Epithelial cell of proximal tubule (primary cell): ENCODE data around the gene ARHGEF25. TPM values are rescaled to one million over a fixed set of nuclear protein-coding genes. Genes with fewer than 3 reads are reported as not detected.

Experiments
- DNase-seq: peaks from one replicate; pipeline ENCODE4 v3.0.0-alpha.2; 2011; ENCODE audit warnings: low read depth
- H3K4me3 ChIP-seq: 2 replicates; pipeline ENCODE4 v1.5.1; 2011; ENCODE audit warnings: low read depth, mild to moderate bottlenecking, low read length
- CTCF ChIP-seq: conservative IDR thresholded peaks from 2 replicates; pipeline ENCODE4 v1.5.1; 2012; ENCODE audit warnings: low read depth, mild to moderate bottlenecking, low read length
- total RNA-seq: library from RNA; depleted of rRNA; stranded (reverse); fragments of >200 nt; gene quantifications from 2 replicates; pipeline ENCODE4 v1.2.3, GENCODE V29; 2015

The ARHGEF25 gene
- total RNA-seq, 1 donor from 2014 or later, result 6.2 TPM

DNA sequence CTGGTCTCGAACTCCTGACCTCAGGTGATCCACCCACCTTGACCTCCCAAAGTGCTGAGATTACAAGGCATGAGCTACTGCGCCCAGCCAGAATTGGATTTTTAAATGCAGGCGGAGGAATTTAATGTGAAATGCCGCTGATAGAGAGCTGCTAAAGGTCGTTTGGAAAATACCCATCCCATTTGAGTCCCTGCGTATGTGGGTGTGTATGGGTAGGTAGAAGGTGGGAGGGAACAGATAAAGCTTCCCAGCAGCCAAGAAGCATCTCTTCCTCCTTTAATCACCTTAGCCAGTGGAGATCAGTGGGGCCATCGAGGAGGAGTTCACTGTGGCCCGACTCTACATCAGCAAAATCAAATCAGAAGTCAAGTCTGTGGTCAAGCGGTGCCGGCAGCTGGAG is 36.4 kb upstream of the ARHGEF25 start:
- no peak for DNase-seq
- H3K4me3 ChIP-seq, result no peak overlapping the region
- no peak for TF ChIP-seq CTCF

DNA sequence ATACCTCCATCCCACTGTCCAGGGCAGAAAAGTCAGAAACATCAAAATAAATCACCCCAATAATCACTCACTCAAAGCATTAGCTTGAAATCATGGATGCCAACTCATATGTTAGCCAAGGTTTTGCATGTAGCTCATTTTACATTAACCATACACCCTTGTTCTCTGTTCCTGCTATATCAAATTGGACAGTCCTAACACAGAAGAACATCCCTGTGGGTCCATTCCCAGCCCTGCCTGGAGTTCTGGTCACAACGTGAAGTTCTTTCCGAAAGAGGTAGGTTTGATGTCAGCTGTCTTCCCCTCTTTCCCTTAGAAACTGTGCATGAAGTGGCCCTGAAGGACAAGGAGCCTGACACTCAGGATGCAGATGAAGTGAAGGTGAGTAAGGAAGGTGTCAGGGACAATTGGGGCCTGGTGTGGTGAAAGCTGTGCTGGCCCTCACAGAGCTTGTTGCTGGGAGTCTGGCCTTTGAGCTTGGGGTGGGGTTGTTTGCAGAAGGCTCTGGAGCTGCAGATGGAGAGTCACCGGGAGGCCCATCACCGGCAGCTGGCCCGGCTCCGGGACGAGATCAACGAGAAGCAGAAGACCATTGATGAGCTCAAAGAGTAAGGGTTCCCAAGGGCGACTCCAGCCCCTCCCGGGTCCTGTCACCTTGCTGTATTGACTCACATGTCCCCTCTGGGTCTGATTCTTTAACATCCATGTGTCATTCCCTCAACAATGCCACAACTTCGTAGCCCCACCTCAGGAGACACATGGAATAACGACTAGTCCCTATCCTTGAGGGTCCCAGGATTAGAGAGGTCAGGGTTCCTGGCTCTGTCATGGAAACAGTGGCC is 35.2 kb upstream of the ARHGEF25 start:
- no peak for TF ChIP-seq CTCF
- H3K4me3 ChIP-seq, result no peak overlapping the region
- no peak for DNase-seq

- H3K4me3 ChIP-seq, result no peak overlapping the region
- DNase-seq, result no peak
- TF ChIP-seq CTCF, result no peak
Observed at GRCh38 chr12:57576613-57577160, 34.5 kb upstream of the ARHGEF25 start.

GRCh38 chr12:57577981-57578758 is 33.1 kb upstream of the ARHGEF25 start:
- no peak overlapping the region for H3K4me3 ChIP-seq
- DNase-seq, result no peak
- no peak for TF ChIP-seq CTCF

GRCh38 chr12:57579011-57579410 is 32.2 kb upstream of the ARHGEF25 start:
- TF ChIP-seq CTCF, result no peak
- no peak for DNase-seq
- no peak overlapping the region for H3K4me3 ChIP-seq

- no peak overlapping the region for H3K4me3 ChIP-seq
- DNase-seq, result no peak
- TF ChIP-seq CTCF, result no peak
Observed at GRCh38 chr12:57579677-57580465, 31.4 kb upstream of the ARHGEF25 start.
